ENCODE data around the gene CAPZB.

Gene CAPZB

GRCh38 chr1:19430121-19431068, 54.9 kb downstream of the CAPZB start:
- TF ChIP-seq CTCF (IDR thresholded peaks at IDR 0.05; ENCODE audit: low read depth, low read length, missing control alignments) = no peak
- no peak overlapping the region for H3K4me3 ChIP-seq (ENCODE audit: low read depth, low read length)
- no peak for DNase-seq (ENCODE audit: low read depth)

- H3K4me3 ChIP-seq (ENCODE audit: low read depth, low read length) = no peak overlapping the region
- TF ChIP-seq CTCF (IDR thresholded peaks at IDR 0.05; ENCODE audit: low read depth, low read length, missing control alignments) = no peak
- DNase-seq (ENCODE audit: low read depth) = no peak
Measured at GRCh38 chr1:19429611-19430010, 55.7 kb downstream of the CAPZB start.

GRCh38 chr1:19427087-19427781, 58.1 kb downstream of the CAPZB start:
- DNase-seq (ENCODE audit: low read depth) = no peak
- no peak for TF ChIP-seq CTCF (IDR thresholded peaks at IDR 0.05; ENCODE audit: low read depth, low read length, missing control alignments)
- no peak overlapping the region for H3K4me3 ChIP-seq (ENCODE audit: low read depth, low read length)

GRCh38 chr1:19426294-19427086, 58.8 kb downstream of the CAPZB start:
- DNase-seq (ENCODE audit: low read depth) = no peak
- no peak for TF ChIP-seq CTCF (IDR thresholded peaks at IDR 0.05; ENCODE audit: low read depth, low read length, missing control alignments)
- H3K4me3 ChIP-seq (ENCODE audit: low read depth, low read length) = no peak overlapping the region

GRCh38 chr1:19425646-19426239, 59.6 kb downstream of the CAPZB start:
- H3K4me3 ChIP-seq (ENCODE audit: low read depth, low read length) = no peak overlapping the region
- TF ChIP-seq CTCF (IDR thresholded peaks at IDR 0.05; ENCODE audit: low read depth, low read length, missing control alignments) = no peak
- DNase-seq (ENCODE audit: low read depth) = no peak
